ENCODE data around the gene MB21D2.

Gene MB21D2

DNA sequence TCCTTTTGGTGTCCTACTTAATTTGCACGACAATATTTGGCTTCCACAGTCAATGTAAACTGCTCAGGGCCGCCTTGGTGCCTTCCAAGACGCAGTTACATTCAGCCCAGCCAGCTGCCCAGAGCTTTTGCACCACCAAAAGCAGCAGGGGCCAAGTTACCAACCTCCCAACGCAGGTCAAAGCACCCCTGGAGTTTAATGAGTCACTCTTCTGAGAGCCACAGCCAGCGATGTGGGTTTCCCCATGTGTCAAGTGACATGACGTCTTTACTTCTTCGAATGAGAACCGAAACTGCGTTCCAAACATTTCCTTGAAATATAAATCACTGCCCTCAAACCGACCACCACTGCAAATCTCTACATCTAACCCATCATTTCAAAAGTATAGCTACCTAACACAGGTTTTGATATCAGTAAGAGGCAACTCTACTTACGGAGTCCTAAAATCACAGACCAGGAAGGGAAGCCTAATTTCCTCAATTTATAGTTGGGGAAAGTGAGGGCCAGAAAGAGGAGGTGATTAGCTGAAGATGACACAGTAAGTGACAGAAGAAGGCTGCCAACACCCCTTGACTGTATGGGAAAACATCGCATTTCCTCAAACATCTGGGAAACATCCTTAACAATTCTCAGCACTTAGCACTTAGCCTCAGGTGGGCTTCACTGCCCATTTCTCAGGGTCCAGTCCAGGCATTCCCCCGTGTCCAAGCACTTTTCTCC lies 24.5 kb downstream of the MB21D2 start:
- peak overlapping the region; percentile 28 for H3K4me3 ChIP-seq (ENCODE audit: low read depth, low read length)
- DNase-seq (ENCODE audit: low read depth), result peak; percentile 98
- TF ChIP-seq, protein P1, sequence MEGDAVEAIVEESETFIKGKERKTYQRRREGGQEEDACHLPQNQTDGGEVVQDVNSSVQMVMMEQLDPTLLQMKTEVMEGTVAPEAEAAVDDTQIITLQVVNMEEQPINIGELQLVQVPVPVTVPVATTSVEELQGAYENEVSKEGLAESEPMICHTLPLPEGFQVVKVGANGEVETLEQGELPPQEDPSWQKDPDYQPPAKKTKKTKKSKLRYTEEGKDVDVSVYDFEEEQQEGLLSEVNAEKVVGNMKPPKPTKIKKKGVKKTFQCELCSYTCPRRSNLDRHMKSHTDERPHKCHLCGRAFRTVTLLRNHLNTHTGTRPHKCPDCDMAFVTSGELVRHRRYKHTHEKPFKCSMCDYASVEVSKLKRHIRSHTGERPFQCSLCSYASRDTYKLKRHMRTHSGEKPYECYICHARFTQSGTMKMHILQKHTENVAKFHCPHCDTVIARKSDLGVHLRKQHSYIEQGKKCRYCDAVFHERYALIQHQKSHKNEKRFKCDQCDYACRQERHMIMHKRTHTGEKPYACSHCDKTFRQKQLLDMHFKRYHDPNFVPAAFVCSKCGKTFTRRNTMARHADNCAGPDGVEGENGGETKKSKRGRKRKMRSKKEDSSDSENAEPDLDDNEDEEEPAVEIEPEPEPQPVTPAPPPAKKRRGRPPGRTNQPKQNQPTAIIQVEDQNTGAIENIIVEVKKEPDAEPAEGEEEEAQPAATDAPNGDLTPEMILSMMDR (conservative IDR thresholded peaks at IDR 0.05; ENCODE audit: low read depth, low read length), result no peak

DNA sequence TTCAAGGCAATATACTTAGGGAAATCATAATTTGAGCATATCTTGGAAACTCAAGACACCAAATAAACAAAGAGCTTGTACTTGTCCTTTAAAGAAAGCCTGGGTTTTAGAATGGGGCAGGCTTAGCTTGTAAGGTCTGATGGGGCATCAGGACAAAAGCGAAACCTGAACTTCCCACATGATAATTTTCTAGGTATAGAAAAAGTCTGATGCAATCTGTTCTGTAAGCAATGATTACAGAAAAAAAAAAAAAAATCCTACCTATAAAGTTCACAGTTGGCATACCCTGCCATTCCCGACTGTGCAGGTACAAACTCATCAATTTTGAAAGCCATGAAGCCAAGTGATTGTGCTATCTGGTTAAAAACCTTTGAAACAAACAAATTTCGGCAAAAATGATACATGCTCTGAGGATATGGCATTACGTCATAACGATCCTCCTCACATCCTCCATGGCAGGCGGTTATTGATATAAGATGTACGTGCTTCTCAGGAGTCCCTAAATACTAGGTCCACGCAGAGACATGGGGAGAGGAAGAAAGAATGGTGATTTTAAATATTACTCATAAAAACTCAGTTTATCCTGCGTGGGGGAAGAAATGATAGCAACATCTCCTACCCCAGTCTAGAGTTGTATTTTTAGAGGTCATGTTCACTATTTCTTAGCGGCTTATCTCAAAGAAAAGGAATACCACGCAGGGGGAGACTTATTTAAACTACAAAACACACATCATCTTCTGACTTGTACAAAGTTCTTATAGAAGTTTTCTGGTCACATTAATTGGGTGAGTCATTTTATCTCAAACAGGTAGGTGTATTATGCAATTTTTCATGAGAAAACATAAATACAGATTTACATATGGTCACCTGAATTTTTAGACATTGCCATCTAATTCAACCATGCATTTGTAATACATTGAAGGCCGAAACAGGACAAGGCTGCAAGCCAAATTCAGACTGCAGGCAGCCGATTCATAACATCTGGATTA lies 27.0 kb downstream of the MB21D2 start:
- TF ChIP-seq, protein P1 (conservative IDR thresholded peaks at IDR 0.05; ENCODE audit: low read depth, low read length), result no peak
- H3K4me3 ChIP-seq (ENCODE audit: low read depth, low read length), result no peak overlapping the region
- DNase-seq (ENCODE audit: low read depth), result no peak

DNA sequence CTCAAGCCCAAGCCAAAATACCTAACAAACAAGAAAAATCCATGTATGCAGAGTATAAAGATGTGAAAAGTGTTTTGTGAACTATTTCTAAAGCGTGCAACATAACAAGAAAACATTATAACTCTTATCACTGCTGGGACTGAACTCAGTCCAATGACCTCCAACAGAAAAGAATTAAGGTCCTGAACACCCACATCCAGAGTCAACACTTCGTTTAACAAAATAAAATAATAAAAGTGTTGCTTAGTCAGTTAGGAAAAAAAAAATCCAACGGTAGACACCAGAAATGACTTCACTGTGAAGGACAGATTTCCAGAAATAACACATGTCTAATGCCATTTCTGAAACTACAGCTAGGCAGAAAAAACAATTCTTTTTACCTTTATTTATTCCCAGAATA lies 28.0 kb downstream of the MB21D2 start:
- DNase-seq (ENCODE audit: low read depth), result no peak
- TF ChIP-seq, protein P1 (conservative IDR thresholded peaks at IDR 0.05; ENCODE audit: low read depth, low read length), result no peak
- no peak overlapping the region for H3K4me3 ChIP-seq (ENCODE audit: low read depth, low read length)

DNA sequence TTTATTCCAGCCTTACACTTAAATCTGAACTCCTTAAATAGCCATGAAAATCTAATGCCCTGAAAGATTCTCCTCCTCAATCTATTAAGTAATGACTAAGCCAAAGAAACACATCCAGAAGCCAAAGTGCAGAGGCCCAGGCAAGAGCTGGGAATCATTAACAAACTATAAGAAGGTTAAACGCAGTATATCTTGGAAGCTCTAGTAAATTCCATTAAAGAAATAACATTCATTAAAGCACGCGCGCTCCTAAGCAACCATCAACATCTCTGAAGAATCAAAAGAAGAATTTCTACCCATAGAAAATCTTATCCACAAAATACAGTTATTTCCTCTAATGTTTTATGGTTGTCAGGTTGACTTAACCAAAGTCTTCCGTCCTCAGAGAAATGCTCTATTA lies 29.5 kb downstream of the MB21D2 start:
- TF ChIP-seq, protein P1 (conservative IDR thresholded peaks at IDR 0.05; ENCODE audit: low read depth, low read length), result no peak
- no peak for DNase-seq (ENCODE audit: low read depth)
- H3K4me3 ChIP-seq (ENCODE audit: low read depth, low read length), result no peak overlapping the region

DNA sequence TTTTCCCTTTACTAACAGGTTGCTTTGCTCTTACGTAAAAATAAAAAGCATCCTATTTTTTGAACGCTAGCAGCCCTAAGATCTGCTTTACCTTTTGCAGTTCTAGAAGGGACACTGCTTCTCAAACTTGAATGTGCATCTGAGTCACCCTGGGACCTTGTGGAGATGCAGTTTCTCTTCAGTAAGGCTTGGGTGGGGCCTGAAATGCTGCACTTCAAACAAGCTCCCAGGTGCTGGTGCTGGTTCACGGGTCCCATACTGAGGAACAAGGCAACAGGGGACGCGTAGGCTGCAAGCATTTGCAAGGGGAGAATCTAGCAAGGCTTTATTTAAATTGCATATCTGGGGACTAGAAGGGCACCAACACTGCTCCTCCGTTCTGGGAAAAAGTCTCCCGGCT lies 30.0 kb downstream of the MB21D2 start:
- TF ChIP-seq, protein P1 (conservative IDR thresholded peaks at IDR 0.05; ENCODE audit: low read depth, low read length), result no peak
- no peak overlapping the region for H3K4me3 ChIP-seq (ENCODE audit: low read depth, low read length)
- DNase-seq (ENCODE audit: low read depth), result no peak

DNA sequence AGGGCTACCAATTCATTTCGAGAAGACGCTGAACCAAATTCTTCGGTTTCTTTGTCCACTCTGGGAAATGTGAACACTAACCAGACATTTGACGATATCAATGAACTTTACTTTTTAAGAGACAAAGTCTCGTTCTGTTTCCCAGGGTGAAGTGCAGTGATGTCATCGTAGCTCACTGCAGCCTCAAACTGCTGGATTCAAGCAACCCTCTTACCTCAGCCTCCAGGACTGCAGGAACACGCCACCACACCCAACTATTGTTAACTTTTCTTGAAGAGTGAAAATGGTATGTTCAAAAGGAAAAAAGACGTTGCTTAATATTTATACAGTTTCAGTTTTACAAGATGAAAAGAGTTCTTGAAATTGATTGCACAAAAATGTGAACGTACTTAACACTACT lies 30.6 kb downstream of the MB21D2 start:
- no peak overlapping the region for H3K4me3 ChIP-seq (ENCODE audit: low read depth, low read length)
- DNase-seq (ENCODE audit: low read depth), result peak; percentile 74
- TF ChIP-seq, protein P1 (conservative IDR thresholded peaks at IDR 0.05; ENCODE audit: low read depth, low read length), result no peak
